Muscle layer of colon (tissue), 2 donors: Measurements from ENCODE around the gene HPCAL1.
A peak's percentile ranks its signal among the peaks of the same experiment; 100 is the strongest.

Source experiments
- H3K27ac ChIP-seq: one replicate; pipeline ENCODE4 v1.7.0; 2013; ENCODE audit warnings: low read depth, mild to moderate bottlenecking, low read length, moderate library complexity
- H3K27me3 ChIP-seq, 2 donors: one replicate each; pipeline ENCODE4 v1.7.0; 2013; ENCODE audit warnings: low read length in 2 of 2, mild to moderate bottlenecking in 2 of 2; ENCODE audit not compliant: insufficient read depth in 2 of 2, control insufficient read depth in 1 of 2
- H3K36me3 ChIP-seq: one replicate; pipeline ENCODE4 v1.7.0; 2013; ENCODE audit warnings: mild to moderate bottlenecking, low read length; ENCODE audit not compliant: insufficient read depth
- H3K4me1 ChIP-seq: one replicate; pipeline ENCODE4 v1.7.0; 2013; ENCODE audit warnings: mild to moderate bottlenecking, low read length; ENCODE audit not compliant: insufficient read depth
- H3K4me3 ChIP-seq, 2 donors: one replicate each; pipeline ENCODE4 v1.7.0; 2013; ENCODE audit warnings: low read length in 2 of 2, low read depth in 1 of 2, mild to moderate bottlenecking in 1 of 2, moderate library complexity in 1 of 2
- H3K9ac ChIP-seq: one replicate; pipeline ENCODE4 v1.7.0; 2013; ENCODE audit warnings: low read length
- H3K9me3 ChIP-seq: one replicate; pipeline ENCODE4 v1.7.0; 2013; ENCODE audit warnings: mild to moderate bottlenecking, low read length
- donor health status: abdominal sarcoma.
- donor health status: Adenocarcinoma of cecum.

Gene HPCAL1

GRCh38 chr2:10279946-10280463, 22.7 kb upstream of the HPCAL1 start:
- no peak overlapping the region for H3K4me3 ChIP-seq

GRCh38 chr2:10281891-10282290, 20.8 kb upstream of the HPCAL1 start:
- H3K9me3 ChIP-seq: no peaks in the 10 kb centered on the region
- no peaks in the 10 kb centered on the region for H3K27me3 ChIP-seq
- no peak overlapping the region for H3K27ac ChIP-seq
- H3K4me1 ChIP-seq: peaks cover 22% of the 10 kb centered on the region
- no peak overlapping the region for H3K9ac ChIP-seq
- H3K4me3 ChIP-seq: no peak overlapping the region
- H3K36me3 ChIP-seq: no peaks in the 10 kb centered on the region

More at GRCh38 chr2:10279946-10280463, 22.7 kb upstream of the HPCAL1 start:
- no peak overlapping the region for H3K9ac ChIP-seq
- H3K27ac ChIP-seq: no peak overlapping the region
- peaks cover 3% of the 10 kb centered on the region for H3K4me1 ChIP-seq
- no peaks in the 10 kb centered on the region for H3K36me3 ChIP-seq
- no peaks in the 10 kb centered on the region for H3K27me3 ChIP-seq
- H3K9me3 ChIP-seq: no peaks in the 10 kb centered on the region

DNA sequence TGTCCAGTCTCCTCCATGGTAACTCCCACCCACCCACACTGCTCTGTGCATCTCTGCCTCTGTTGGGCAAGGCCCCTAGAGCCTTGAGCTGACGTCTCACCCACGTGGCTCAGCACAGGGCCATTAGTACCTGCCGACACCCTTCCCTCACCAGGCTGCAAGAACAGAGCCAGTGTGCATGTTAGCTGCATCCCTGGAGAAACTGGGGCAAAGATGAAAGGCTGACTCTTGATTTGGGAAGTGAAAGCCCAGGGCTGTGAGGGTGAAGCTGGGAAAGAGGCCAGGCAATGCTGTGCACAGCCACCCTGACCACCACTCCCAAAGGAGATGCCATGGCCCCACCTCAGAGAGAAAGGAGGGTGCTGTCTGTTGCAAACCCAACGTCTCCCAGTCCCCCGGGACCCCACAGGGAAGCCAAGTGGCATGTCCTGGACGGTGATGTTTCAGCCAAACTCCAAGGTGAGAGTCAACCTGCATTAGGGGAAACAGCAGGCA, 20.0 kb upstream of the HPCAL1 start:
- Histone ChIP-seq H3K4me1 (peaks cover 24% of the 10 kb centered on the region), H3K9ac (no peak overlapping the region)

DNA sequence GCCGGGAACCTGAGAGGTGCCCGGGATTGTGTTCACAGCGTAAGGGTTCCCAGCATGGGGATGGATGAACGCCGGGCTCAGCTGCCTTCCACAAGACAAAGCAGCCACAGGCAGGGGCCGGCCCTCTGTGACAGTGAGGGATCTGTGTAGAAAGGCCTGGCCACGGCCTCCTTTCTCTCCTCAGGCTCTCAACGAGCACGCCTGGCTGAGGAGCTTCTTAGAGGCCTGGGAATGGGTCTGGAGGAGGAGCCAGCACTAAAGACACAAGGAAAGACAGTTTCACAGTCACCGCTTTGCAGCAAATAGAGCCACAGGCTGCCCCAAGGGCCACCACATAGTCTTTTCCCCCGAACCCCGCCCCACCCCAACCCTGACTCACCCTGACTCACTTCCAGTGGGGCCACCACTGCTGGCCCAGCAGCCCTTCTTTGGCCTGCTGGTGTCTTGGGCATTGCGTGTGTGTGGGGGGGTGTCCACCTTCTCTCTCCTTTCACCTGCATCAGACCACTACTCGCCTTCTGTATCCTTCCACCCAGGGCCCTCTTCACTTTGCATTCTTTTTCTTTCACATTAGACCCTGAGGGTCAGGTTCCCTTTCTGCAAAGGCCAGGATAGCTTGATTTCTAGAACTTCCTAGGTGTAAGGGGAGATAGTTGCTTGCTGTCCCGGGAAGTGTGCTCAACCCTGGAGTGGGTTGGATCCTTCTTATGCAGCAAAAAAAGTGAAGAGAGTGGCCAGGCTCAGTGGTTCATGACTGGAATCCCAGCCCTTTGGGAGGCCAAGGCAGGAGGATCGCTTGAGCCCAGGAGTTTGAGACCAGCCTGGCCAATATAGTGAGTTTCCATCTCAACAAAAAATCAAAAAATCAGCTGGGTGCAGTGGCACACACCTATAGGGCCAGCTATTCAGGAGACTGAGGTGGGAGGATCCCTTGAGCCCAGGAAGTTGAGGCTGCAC, 19.3 kb upstream of the HPCAL1 start:
- H3K9me3 ChIP-seq: no peaks in the 10 kb centered on the region
- H3K9ac ChIP-seq: no peak overlapping the region
- H3K27me3 ChIP-seq: no peaks in the 10 kb centered on the region
- no peak overlapping the region for H3K4me3 ChIP-seq
- no peaks in the 10 kb centered on the region for H3K36me3 ChIP-seq
- no peak overlapping the region for H3K27ac ChIP-seq
- H3K4me1 ChIP-seq: peaks cover 24% of the 10 kb centered on the region

More for the DNA sequence above, 20.0 kb upstream of the HPCAL1 start:
- no peaks in the 10 kb centered on the region for H3K27me3 ChIP-seq
- H3K9me3 ChIP-seq: no peaks in the 10 kb centered on the region
- no peaks in the 10 kb centered on the region for H3K36me3 ChIP-seq
- no peak overlapping the region for H3K27ac ChIP-seq
- no peak overlapping the region for H3K4me3 ChIP-seq

GRCh38 chr2:10284108-10284870, 18.4 kb upstream of the HPCAL1 start:
- H3K27me3 ChIP-seq: no peaks in the 10 kb centered on the region
- no peaks in the 10 kb centered on the region for H3K36me3 ChIP-seq
- H3K27ac ChIP-seq: no peak overlapping the region
- no peaks in the 10 kb centered on the region for H3K9me3 ChIP-seq
- no peak overlapping the region for H3K9ac ChIP-seq
- peaks cover 24% of the 10 kb centered on the region for H3K4me1 ChIP-seq
- H3K4me3 ChIP-seq: no peak overlapping the region

DNA sequence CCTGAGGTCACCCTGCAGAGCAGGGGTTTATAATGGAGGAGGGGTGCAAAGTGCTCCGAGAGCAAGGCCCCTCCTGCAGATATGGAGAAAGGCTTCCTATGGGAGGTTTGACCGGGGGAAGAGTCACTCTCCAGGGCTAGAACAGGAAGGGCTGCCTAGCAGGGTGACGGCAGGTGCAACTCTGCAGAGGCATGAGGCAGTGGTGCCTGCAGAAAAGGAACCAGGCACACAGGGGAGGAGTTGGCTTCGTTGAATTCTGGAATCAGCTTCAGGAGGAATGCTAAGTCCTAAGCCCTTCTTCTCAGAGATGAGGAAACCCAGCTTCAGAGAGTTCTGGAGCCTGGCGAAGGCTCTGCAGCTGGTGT, 17.5 kb upstream of the HPCAL1 start:
- H3K27ac ChIP-seq: no peak overlapping the region
- peaks cover 24% of the 10 kb centered on the region for H3K4me1 ChIP-seq
- H3K27me3 ChIP-seq: no peaks in the 10 kb centered on the region
- H3K9ac ChIP-seq: no peak overlapping the region
- H3K36me3 ChIP-seq: no peaks in the 10 kb centered on the region
- H3K4me3 ChIP-seq: no peak overlapping the region
- H3K9me3 ChIP-seq: no peaks in the 10 kb centered on the region

DNA sequence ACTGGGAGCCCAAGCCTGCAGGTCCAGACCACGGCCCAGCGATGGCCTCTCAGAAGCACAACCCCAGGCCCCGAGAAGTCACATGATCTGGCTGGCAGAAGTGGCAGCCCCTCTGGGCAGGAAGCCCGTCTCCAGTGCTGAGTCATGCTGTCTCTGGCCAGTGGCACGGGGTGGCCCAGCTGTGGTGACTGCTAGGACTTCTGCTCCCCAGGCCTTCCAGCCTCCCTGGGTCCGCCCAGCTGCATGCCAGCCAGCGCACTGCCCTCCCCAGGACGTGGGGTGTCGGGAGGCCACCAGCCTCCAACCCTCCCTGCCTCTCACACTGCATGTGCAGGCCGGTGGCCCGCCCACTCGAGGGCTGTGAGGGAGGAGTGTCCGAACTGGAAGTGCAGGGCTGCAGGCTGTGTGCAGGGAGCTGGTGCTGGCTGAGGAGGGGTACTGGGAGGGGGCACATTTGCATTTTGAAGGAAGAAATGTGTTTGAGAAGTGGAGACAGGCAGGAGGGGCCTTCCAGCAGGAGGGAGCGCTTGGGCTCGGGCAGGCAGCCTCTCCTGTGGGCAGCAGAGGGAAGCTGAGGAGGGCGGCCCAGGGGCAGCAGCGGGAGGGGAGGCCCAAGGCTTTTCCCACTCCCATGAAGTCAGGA, 17.0 kb upstream of the HPCAL1 start:
- no peaks in the 10 kb centered on the region for H3K36me3 ChIP-seq
- H3K9me3 ChIP-seq: no peaks in the 10 kb centered on the region
- no peak overlapping the region for H3K4me3 ChIP-seq
- H3K27me3 ChIP-seq: no peaks in the 10 kb centered on the region
- H3K9ac ChIP-seq: no peak overlapping the region
- H3K27ac ChIP-seq: peak overlapping the region; percentile 42
- peaks cover 24% of the 10 kb centered on the region for H3K4me1 ChIP-seq

DNA sequence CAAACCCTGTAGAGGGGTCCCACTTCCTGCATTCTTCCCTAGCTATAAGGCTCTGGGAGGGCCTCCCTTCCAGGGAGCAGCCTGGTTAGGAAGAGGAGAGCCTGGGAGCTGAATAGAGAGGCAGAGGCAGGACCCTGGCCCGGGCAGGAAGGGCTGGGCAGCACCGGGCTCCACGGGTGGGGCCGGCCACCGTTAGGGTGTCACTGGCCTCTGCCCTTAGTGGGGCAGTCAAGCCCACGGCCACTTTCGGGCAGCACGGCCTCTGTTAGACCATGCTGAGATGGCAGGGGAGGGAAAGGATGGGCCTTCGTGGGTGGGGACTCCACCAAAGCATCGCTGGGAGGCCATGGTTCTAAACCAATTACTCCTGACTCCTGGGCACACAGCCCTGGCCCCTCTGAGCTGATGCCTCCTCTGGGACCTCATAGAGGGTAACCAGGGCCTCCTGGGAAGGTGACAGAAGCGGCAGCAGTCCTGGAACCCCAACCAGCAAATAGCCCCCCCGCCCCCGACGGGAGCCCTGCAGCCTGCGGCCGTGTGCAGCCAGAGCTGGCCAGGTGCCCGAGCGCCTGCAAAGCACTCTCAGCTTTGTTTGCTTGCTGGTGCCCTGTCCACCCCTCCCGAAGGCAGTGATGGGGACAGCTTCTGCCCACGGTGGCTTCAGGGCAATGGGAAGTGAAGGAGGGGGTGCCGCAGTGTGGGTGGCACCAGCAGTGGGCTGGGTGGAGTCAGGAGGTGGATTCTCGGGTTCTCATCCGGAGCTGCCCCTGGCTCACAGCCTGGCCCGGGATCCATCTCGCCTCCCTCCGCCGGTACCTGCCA, 16.3 kb upstream of the HPCAL1 start:
- Histone ChIP-seq H3K9ac (no peak overlapping the region), H3K4me3 (peak overlapping the region in 1 of 2 donors; percentile 23), H3K36me3 (no peaks in the 10 kb centered on the region), H3K27me3 (no peaks in the 10 kb centered on the region), H3K4me1 (peaks cover 24% of the 10 kb centered on the region), H3K9me3 (no peaks in the 10 kb centered on the region), H3K27ac (peak overlapping the region; percentile 42)

- H3K9me3 ChIP-seq: no peaks in the 10 kb centered on the region
- no peak overlapping the region for H3K9ac ChIP-seq
- H3K36me3 ChIP-seq: no peaks in the 10 kb centered on the region
- no peak overlapping the region for H3K4me3 ChIP-seq
- H3K4me1 ChIP-seq: peaks cover 24% of the 10 kb centered on the region
- H3K27ac ChIP-seq: no peak overlapping the region
- H3K27me3 ChIP-seq: no peaks in the 10 kb centered on the region
These were observed 14.9 kb upstream of the HPCAL1 start for GRCh38 chr2:10287761-10288160.

GRCh38 chr2:10288606-10289005, 14.1 kb upstream of the HPCAL1 start:
- Histone ChIP-seq H3K4me1 (peaks cover 24% of the 10 kb centered on the region), H3K4me3 (no peak overlapping the region), H3K9me3 (no peaks in the 10 kb centered on the region), H3K27ac (no peak overlapping the region), H3K27me3 (no peaks in the 10 kb centered on the region), H3K36me3 (no peaks in the 10 kb centered on the region), H3K9ac (no peak overlapping the region)
